B cell (primary cell): ENCODE data around the gene HJURP. TPM values are rescaled to one million over a fixed set of nuclear protein-coding genes. Genes with fewer than 3 reads are reported as not detected.

ENCODE experiments used
- ATAC-seq: fragments of 200-7000 bp; cut with Tn5 transposase; one replicate; pipeline ENCODE4 v1.10.0; 2021; ENCODE audit warnings: low read depth, mild to moderate bottlenecking, moderate number of reproducible peaks, moderate library complexity
- CTCF ChIA-PET: fragments of 350-600 bp; sonication (Branson Sonifier 250); formaldehyde crosslinking; loops from one replicate; lab custom pipeline; 2021; ENCODE audit warnings: antibody characterized with exemption, inconsistent platforms; lab: Charles Lee
- POLR2A ChIA-PET: fragments of 350-600 bp; sonication (Branson Sonifier 250); formaldehyde crosslinking; loops from one replicate; lab custom pipeline; 2021; ENCODE audit warnings: antibody characterized with exemption; lab: Charles Lee
- DNase-seq: peaks from one replicate; pipeline ENCODE4 v3.0.0; 2013
- H2AFZ ChIP-seq: 2 replicates; pipeline ENCODE4 v1.6.1; 2012; ENCODE audit warnings: mild to moderate bottlenecking, low read depth, low read length; ENCODE audit not compliant: insufficient read depth, poor library complexity, severe bottlenecking
- H3K27ac ChIP-seq, 2 donors: 1 replicate in 1 of 2; 2 replicates in 1 of 2; pipeline ENCODE4 v1.5.1; 2012 to 2013; ENCODE audit warnings: low read length in 2 of 2, mild to moderate bottlenecking in 2 of 2, moderate library complexity in 1 of 2
- H3K27me3 ChIP-seq, 4 experiments: fragments of 200-600 bp in 1 of 4; sonication (generic) in 1 of 4; replicated peaks in 1 of 4; 1 replicate in 2 of 4; 2 replicates in 2 of 4; pipeline versions ENCODE4 v1.6.1 to v1.7.0; 2013 to 2016; ENCODE audit warnings: low read length in 3 of 4, mild to moderate bottlenecking in 2 of 4, mixed read lengths in 1 of 4, moderate library complexity in 1 of 4; ENCODE audit not compliant: insufficient read depth in 4 of 4, control insufficient read depth in 3 of 4; ENCODE audit errors: control extremely low read depth in 1 of 4
- H3K36me3 ChIP-seq, 2 experiments: replicated peaks in 1 of 2; 1 replicate in 1 of 2; 2 replicates in 1 of 2; pipeline versions ENCODE4 v1.6.1 to v1.7.1; 2013; ENCODE audit warnings: low read length in 1 of 2; ENCODE audit not compliant: insufficient read depth in 2 of 2, control insufficient read depth in 1 of 2; ENCODE audit errors: control extremely low read depth in 1 of 2, extremely low read depth in 1 of 2
- H3K4me1 ChIP-seq, 2 donors: fragments of 200-600 bp in 1 of 2; sonication (generic) in 1 of 2; 1 replicate in 1 of 2; 2 replicates in 1 of 2; pipeline versions ENCODE4 v1.5.1 to v1.6.1; 2013 to 2017; ENCODE audit warnings: low read length in 2 of 2; ENCODE audit not compliant: control insufficient read depth in 2 of 2, insufficient read depth in 2 of 2
- H3K4me2 ChIP-seq: replicated peaks from 2 replicates; pipeline ENCODE3; 2012; ENCODE audit warnings: mild to moderate bottlenecking, low read depth, low read length; ENCODE audit not compliant: poor library complexity, severe bottlenecking
- H3K4me3 ChIP-seq, 5 experiments: fragments of 200-600 bp in 1 of 5; sonication (generic) in 1 of 5; 1 replicate in 3 of 5; 2 replicates in 2 of 5; pipeline versions ENCODE4 v1.5.1 to v1.7.0; 2011 to 2016; ENCODE audit warnings: low read length in 4 of 5, mild to moderate bottlenecking in 4 of 5, low read depth in 2 of 5, control low read depth in 1 of 5, moderate library complexity in 1 of 5; ENCODE audit not compliant: insufficient read depth in 1 of 5; ENCODE audit errors: control extremely low read depth in 1 of 5, extremely low read depth in 1 of 5
- H3K79me2 ChIP-seq: fragments of 200-600 bp; sonication (generic); one replicate; pipeline ENCODE4 v1.6.0; 2016; ENCODE audit warnings: low read length; ENCODE audit not compliant: control insufficient read depth, insufficient read depth
- H3K9ac ChIP-seq: fragments of 200-600 bp; sonication (generic); 2 replicates; pipeline ENCODE4 v1.6.1; 2017; ENCODE audit warnings: mild to moderate bottlenecking, low read length, moderate library complexity
- H3K9me3 ChIP-seq, 3 donors: one replicate each; pipeline versions ENCODE4 v1.6.1 to v1.7.1; 2013; ENCODE audit warnings: low read length in 2 of 3; ENCODE audit not compliant: control insufficient read depth in 2 of 3, insufficient read depth in 1 of 3; ENCODE audit errors: control extremely low read depth in 1 of 3
- H4K20me1 ChIP-seq: 2 replicates; pipeline ENCODE4 v1.6.0; 2012; ENCODE audit warnings: mild to moderate bottlenecking, low read length; ENCODE audit not compliant: insufficient read depth, control insufficient read depth, poor library complexity, severe bottlenecking
- H3K27ac Mint-ChIP-seq: one replicate; pipeline ENCODE4 v1.8.0; 2021; ENCODE audit warnings: mixed read lengths
- H3K27me3 Mint-ChIP-seq: one replicate; pipeline ENCODE4 v1.8.0; 2021; ENCODE audit warnings: mixed read lengths
- H3K4me1 Mint-ChIP-seq: one replicate; pipeline ENCODE4 v1.8.0; 2021; ENCODE audit warnings: mixed read lengths
- H3K4me3 Mint-ChIP-seq: one replicate; pipeline ENCODE4 v1.8.0; 2021; ENCODE audit warnings: mixed read lengths
- H3K9me3 Mint-ChIP-seq: one replicate; pipeline ENCODE4 v1.8.0; 2022; ENCODE audit warnings: mixed read lengths; ENCODE audit not compliant: insufficient read depth
- CTCF ChIP-seq: fragments of 200-600 bp; IDR thresholded peaks from one replicate; pipeline ENCODE4 v1.8.0; 2022; ENCODE audit warnings: antibody characterized with exemption, mild to moderate bottlenecking
- EZH2 ChIP-seq: IDR thresholded peaks from 2 replicates; pipeline ENCODE4 v1.6.1; 2012; ENCODE audit warnings: borderline replicate concordance, low read depth, mild to moderate bottlenecking, moderate library complexity, low read length; ENCODE audit not compliant: insufficient read depth, poor library complexity, severe bottlenecking
- WGBS: methylation state at CpG from one replicate; pipeline ENCODE4 v1.1.5; 2013; ENCODE audit warnings: missing lambda C conversion rate; ENCODE audit not compliant: insufficient coverage; 5-methylcytosine and 5-hydroxymethylcytosine counted together
- intact Hi-C: fragments of 100-400 bp; cut with micrococcal nuclease; formaldehyde crosslinking; loops from one replicate; pipeline ENCODE4 v1.10.0; 2022
- polyA plus RNA-seq: library from polyadenylated mRNA; depleted of rRNA; stranded (reverse); fragments of >200 nt; gene quantifications from 2 replicates; pipeline ENCODE4 v1.2.3, GENCODE V29; 2012
- total RNA-seq, 2 donors: library from RNA; stranded (reverse); fragments of 120-200 nt in 1 of 2; gene quantifications; 1 replicate in 1 of 2; 2 replicates in 1 of 2; pipeline versions ENCODE4 v1.2.3 to v1.2.4, GENCODE V29; 2013 to 2022

Gene HJURP
- total and polyA plus RNA-seq, 2 donors (not counting 1 experiment from before 2014, with no cell fraction given) = 0.42 to 0.73 TPM

- intact Hi-C loops = no loop called here
- Mint-ChIP-seq H3K27me3 (peaks cover 16% of the 10 kb centered on the region), H3K4me1 (no peaks in the 10 kb centered on the region), H3K27ac (no peak overlapping the region), H3K9me3 (no peaks in the 10 kb centered on the region), H3K4me3 (no peak overlapping the region)
- Histone ChIP-seq H3K36me3 (no peaks in the 10 kb centered on the region), H3K9me3 (peaks cover 0 to 6% (median 0%) of the 10 kb centered on the region in 3 donors), H2AFZ (no peak overlapping the region), H3K4me2 (no peak overlapping the region), H3K27me3 (peaks cover 0 to 5% (median 0%) of the 10 kb centered on the region in 4 experiments), H3K27ac (no peak overlapping the region), H4K20me1 (no peaks in the 10 kb centered on the region), H3K4me1 (no peaks in the 10 kb centered on the region), H3K79me2 (no peaks in the 10 kb centered on the region), H3K4me3 (no peak overlapping the region), H3K9ac (no peak overlapping the region)
- no peak for ATAC-seq
- TF ChIP-seq EZH2 (no peak), CTCF (no peak)
- WGBS = 83% methylated on average over 1 of the region's 2 CpGs
- ChIA-PET POLR2A (no interaction called here), CTCF (interaction anchor here (0.6 kb wide), 1 partner anchor 692 kb away, joined by 3 read pairs; no protein-coding TSS in a partner anchor)
- no peak for DNase-seq
These were observed 38.0 kb downstream of the HJURP start for GRCh38 chr2:233816334-233816733.

- no peak for ATAC-seq
- H3K4me3 Mint-ChIP-seq = no peak overlapping the region
- no peaks in the 10 kb centered on the region for H4K20me1 ChIP-seq
- H3K27me3 ChIP-seq = peaks cover 0 to 5% (median 0%) of the 10 kb centered on the region in 4 experiments
- H3K4me3 ChIP-seq = no peak overlapping the region
- peaks cover 18% of the 10 kb centered on the region for H3K27me3 Mint-ChIP-seq
- H2AFZ ChIP-seq = no peak overlapping the region
- DNase-seq = no peak
- intact Hi-C loops = no loop called here
- H3K4me1 ChIP-seq = no peaks in the 10 kb centered on the region
- no CpG with 5 or more reads among the region's 6 CpGs for WGBS
- H3K27ac ChIP-seq = no peak overlapping the region
- no peak overlapping the region for H3K9ac ChIP-seq
- no peaks in the 10 kb centered on the region for H3K79me2 ChIP-seq
- no peak overlapping the region for H3K4me2 ChIP-seq
- no peaks in the 10 kb centered on the region for H3K9me3 Mint-ChIP-seq
- H3K27ac Mint-ChIP-seq = no peak overlapping the region
- peaks cover 0 to 6% (median 0%) of the 10 kb centered on the region in 3 donors for H3K9me3 ChIP-seq
- no peaks in the 10 kb centered on the region for H3K36me3 ChIP-seq
- TF ChIP-seq CTCF = no peak
- no peak for TF ChIP-seq EZH2
- POLR2A ChIA-PET = no interaction called here
- CTCF ChIA-PET = no interaction called here
- no peaks in the 10 kb centered on the region for H3K4me1 Mint-ChIP-seq
These were observed 38.5 kb downstream of the HJURP start for GRCh38 chr2:233815861-233816260.
